Mammary epithelial cell (primary cell): Measurements from ENCODE around the gene TBC1D14.

ENCODE experiments used
- CTCF ChIP-seq, 2 donors: IDR thresholded peaks in 1 of 2; conservative IDR thresholded peaks in 1 of 2; 2 replicates each; pipeline ENCODE4 v1.5.1; 2011 to 2012; ENCODE audit warnings: inconsistent platforms in 2 of 2, low read length in 2 of 2, mild to moderate bottlenecking in 2 of 2, control low read depth in 1 of 2, low read depth in 1 of 2; ENCODE audit not compliant: insufficient read depth in 1 of 2; ENCODE audit errors: extremely low read depth in 1 of 2
- EZH2 ChIP-seq: IDR thresholded peaks from 2 replicates; pipeline ENCODE4 v1.6.1; 2012; ENCODE audit warnings: low read length, inconsistent platforms, borderline replicate concordance

GRCh38 chr4:6917461-6918271, 8.0 kb downstream of the TBC1D14 start:
- peak; percentile 46 to 48 for TF ChIP-seq CTCF (conservative IDR thresholded peaks at IDR 0.05 in 1 of 2, IDR thresholded peaks at IDR 0.05 in 1 of 2; ENCODE audit: extremely low read depth in 1 of 2, insufficient read depth in 1 of 2, low read depth in 1 of 2, low read length in 2 of 2)
- TF ChIP-seq EZH2: no peak
